Loucy (cell line): ENCODE data around the gene KAT14.

Source experiments
- CTCF ChIP-seq: fragments of 200-600 bp; sonication (generic); conservative IDR thresholded peaks from 2 replicates; pipeline ENCODE4 v1.5.1; 2014; ENCODE audit warnings: mild to moderate bottlenecking, antibody characterized with exemption, low read length
- EZH2phosphoT487 ChIP-seq: fragments of 200-600 bp; IDR thresholded peaks from 2 replicates; pipeline ENCODE4 v1.6.1; 2018; ENCODE audit warnings: antibody characterized with exemption, mild to moderate bottlenecking, moderate library complexity, borderline replicate concordance

GRCh38 chr20:18197382-18198070 lies 59.9 kb downstream of the KAT14 start:
- no peak for TF ChIP-seq EZH2phosphoT487
- no peak for TF ChIP-seq CTCF
